ENCODE results near the gene ZNF644. TPM values are rescaled to one million over a fixed set of nuclear protein-coding genes. Genes with fewer than 3 reads are reported as not detected.

Gene ZNF644
- total RNA-seq, 1 experiment from 2014 or later = 55.9 TPM

GRCh38 chr1:91018006-91018405 lies 3.8 kb downstream of the ZNF644 start:
- ChIA-PET POLR2A (interaction anchor here (1.0 kb wide), 1 partner anchor 9 kb away, joined by 4 read pairs; no protein-coding TSS in a partner anchor), RAD21 (ENCODE audit: low non-redundant PET in 1 of 2, low total read pairs in 2 of 2, uncharacterized antibody in 2 of 2, unreplicated experiment in 2 of 2) (no interaction called here), CTCF (interaction anchor here (1.0 to 1.6 kb wide), 6 partner anchors 8 to 296 kb away, joined by 3 to 22 read pairs (median 8); no protein-coding TSS in a partner anchor)
- Histone ChIP-seq H3K27ac (ENCODE audit: low read depth, low read length) (no peak overlapping the region), H3K27me3 (ENCODE audit: insufficient read depth, low read length) (no peaks in the 10 kb centered on the region), H3K4me3 (replicated peaks in 1 of 2; ENCODE audit: low read depth in 1 of 2, low read length in 2 of 2) (no peak overlapping the region), H3K36me3 (ENCODE audit: control insufficient read depth in 1 of 2, insufficient read depth in 2 of 2, low read length in 2 of 2) (no peaks in the 10 kb centered on the region), H4K20me1 (ENCODE audit: insufficient read depth) (peaks cover 6% of the 10 kb centered on the region; the same call in 1 of the 2 replicates), H3K9me2 (ENCODE audit: insufficient read depth) (no peaks in the 10 kb centered on the region), H3K4me2 (ENCODE audit: low read length) (peak overlapping the region; percentile 4; the same call in 1 of the 2 replicates), H2AFZ (ENCODE audit: low read depth, low read length, poor library complexity, severe bottlenecking) (no peak overlapping the region), H3K9me3 (ENCODE audit: control insufficient read depth in 1 of 2, insufficient read depth in 1 of 2, low read depth in 1 of 2, low read length in 2 of 2) (no peaks in the 10 kb centered on the region), H3K9ac (ENCODE audit: low read length) (no peak overlapping the region), H3K79me2 (ENCODE audit: insufficient read depth, low read length) (peaks cover 91% of the 10 kb centered on the region), H3K4me1 (ENCODE audit: control insufficient read depth in 1 of 2, insufficient read depth in 2 of 2, low read length in 2 of 2) (peaks cover 22 to 68% of the 10 kb centered on the region in 2 experiments)
- no peak for ATAC-seq
- BruUV-seq (replicated peaks) = no TSS peak
- DNase-seq (ENCODE audit: low read depth, low spot score) = no peak
- intact Hi-C loops (cut with micrococcal nuclease) = no loop called here
- no peak for TF ChIP-seq ELF1 (IDR thresholded peaks at IDR 0.05; ENCODE audit: borderline replicate concordance, low read depth)
- TF ChIP-seq SIN3A (IDR thresholded peaks at IDR 0.05; ENCODE audit: low read depth) = no peak
- peak; percentile 23; the same call in 1 of the 2 replicates for TF ChIP-seq RAD21 (IDR thresholded peaks at IDR 0.05; ENCODE audit: low read depth)
- peak in 2 of 3 experiments; percentile 40 to 49; a peak in 4 of 6 replicates for TF ChIP-seq CTCF (IDR thresholded peaks at IDR 0.05 in 2 of 3, conservative IDR thresholded peaks at IDR 0.05 in 1 of 3; ENCODE audit: borderline replicate concordance in 1 of 3, insufficient read depth in 1 of 3, low read depth in 2 of 3, low read length in 2 of 3)
- no peak for TF ChIP-seq CBX3 (IDR thresholded peaks at IDR 0.05; ENCODE audit: low read depth)

DNA sequence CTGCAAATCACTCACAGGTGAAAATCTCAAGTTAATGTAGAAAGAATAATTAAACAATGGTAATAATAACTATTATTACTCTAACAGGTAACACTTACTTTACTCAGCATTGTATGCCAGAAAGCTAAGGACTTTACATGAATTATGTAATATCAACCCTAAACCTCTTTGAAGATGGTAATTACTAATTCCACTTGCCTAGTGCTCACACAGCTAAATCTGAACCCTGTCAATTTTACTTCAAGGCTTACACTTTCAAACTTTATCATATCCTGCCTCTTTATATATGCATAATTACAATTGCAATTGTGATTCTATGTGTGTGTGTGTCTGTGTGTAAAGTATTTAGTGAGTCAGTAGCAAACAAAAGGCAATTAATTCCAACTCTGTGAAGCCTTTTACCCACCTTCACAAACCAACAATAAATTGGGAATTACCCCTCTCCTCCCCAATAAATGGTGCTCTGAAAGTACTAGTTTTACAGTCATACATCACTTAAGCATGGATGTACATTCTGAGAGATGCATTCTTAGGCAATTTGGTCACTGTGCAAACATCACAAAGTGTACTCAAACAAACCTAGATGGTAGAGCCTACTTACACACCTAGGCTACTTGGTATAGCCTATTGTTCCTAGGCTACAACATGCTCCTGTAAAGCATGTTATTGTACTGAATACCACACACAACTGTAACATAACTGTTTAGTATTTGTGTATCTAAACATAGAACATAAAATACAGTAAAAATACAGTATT lies 5.9 kb downstream of the ZNF644 start:
- no peak for DNase-seq (ENCODE audit: low read depth, low spot score)
- H3K9me3 ChIP-seq (ENCODE audit: control insufficient read depth in 1 of 2, insufficient read depth in 1 of 2, low read depth in 1 of 2, low read length in 2 of 2) = no peaks in the 10 kb centered on the region
- H3K4me1 ChIP-seq (ENCODE audit: control insufficient read depth in 1 of 2, insufficient read depth in 2 of 2, low read length in 2 of 2) = peaks cover 14 to 57% of the 10 kb centered on the region in 2 experiments
- H3K36me3 ChIP-seq (ENCODE audit: control insufficient read depth in 1 of 2, insufficient read depth in 2 of 2, low read length in 2 of 2) = no peaks in the 10 kb centered on the region
- H3K9ac ChIP-seq (ENCODE audit: low read length) = no peak overlapping the region
- BruUV-seq (replicated peaks) = no TSS peak
- H2AFZ ChIP-seq (ENCODE audit: low read depth, low read length, poor library complexity, severe bottlenecking) = no peak overlapping the region
- TF ChIP-seq, protein P1, sequence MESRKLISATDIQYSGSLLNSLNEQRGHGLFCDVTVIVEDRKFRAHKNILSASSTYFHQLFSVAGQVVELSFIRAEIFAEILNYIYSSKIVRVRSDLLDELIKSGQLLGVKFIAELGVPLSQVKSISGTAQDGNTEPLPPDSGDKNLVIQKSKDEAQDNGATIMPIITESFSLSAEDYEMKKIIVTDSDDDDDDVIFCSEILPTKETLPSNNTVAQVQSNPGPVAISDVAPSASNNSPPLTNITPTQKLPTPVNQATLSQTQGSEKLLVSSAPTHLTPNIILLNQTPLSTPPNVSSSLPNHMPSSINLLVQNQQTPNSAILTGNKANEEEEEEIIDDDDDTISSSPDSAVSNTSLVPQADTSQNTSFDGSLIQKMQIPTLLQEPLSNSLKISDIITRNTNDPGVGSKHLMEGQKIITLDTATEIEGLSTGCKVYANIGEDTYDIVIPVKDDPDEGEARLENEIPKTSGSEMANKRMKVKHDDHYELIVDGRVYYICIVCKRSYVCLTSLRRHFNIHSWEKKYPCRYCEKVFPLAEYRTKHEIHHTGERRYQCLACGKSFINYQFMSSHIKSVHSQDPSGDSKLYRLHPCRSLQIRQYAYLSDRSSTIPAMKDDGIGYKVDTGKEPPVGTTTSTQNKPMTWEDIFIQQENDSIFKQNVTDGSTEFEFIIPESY (IDR thresholded peaks at IDR 0.05; ENCODE audit: extremely low read depth, insufficient replicate concordance, low read length) = no peak
- TF ChIP-seq RAD21 (IDR thresholded peaks at IDR 0.05; ENCODE audit: low read depth) (no peak), CBX3 (IDR thresholded peaks at IDR 0.05; ENCODE audit: low read depth) (no peak), EGR1 (IDR thresholded peaks at IDR 0.05; ENCODE audit: low read depth) (no peak), EZH2 (IDR thresholded peaks at IDR 0.05) (no peak), YY1 (IDR thresholded peaks at IDR 0.05; ENCODE audit: extremely low read depth, insufficient replicate concordance, low read depth, low read length) (no peak)
- no peak overlapping the region for H3K4me3 ChIP-seq (replicated peaks in 1 of 2; ENCODE audit: low read depth in 1 of 2, low read length in 2 of 2)
- ChIA-PET POLR2A (no interaction called here), CTCF (interaction anchor here (1.0 kb wide), 1 partner anchor 149 kb away, joined by 3 read pairs; no protein-coding TSS in a partner anchor), RAD21 (ENCODE audit: low non-redundant PET in 1 of 2, low total read pairs in 2 of 2, uncharacterized antibody in 2 of 2, unreplicated experiment in 2 of 2) (no interaction called here)
- peaks cover 12% of the 10 kb centered on the region; the same call in 1 of the 2 replicates for H4K20me1 ChIP-seq (ENCODE audit: insufficient read depth)
- H3K79me2 ChIP-seq (ENCODE audit: insufficient read depth, low read length) = peaks cover 100% of the 10 kb centered on the region
- peak overlapping the region; percentile 28 for H3K4me2 ChIP-seq (ENCODE audit: low read length)
- H3K9me2 ChIP-seq (ENCODE audit: insufficient read depth) = no peaks in the 10 kb centered on the region
- ATAC-seq = no peak; the same call in 1 of the 2 replicates
- no peak overlapping the region for H3K27ac ChIP-seq (ENCODE audit: low read depth, low read length)
- intact Hi-C loops (cut with micrococcal nuclease) = no loop called here
- no peaks in the 10 kb centered on the region for H3K27me3 ChIP-seq (ENCODE audit: insufficient read depth, low read length)
